Posterior cingulate gyrus (tissue), 11 donors: ENCODE data around the gene CDK6.
"Not testable (repeated sequence)": the region's sequence is repeated elsewhere in the genome, so short reads cannot be mapped to it uniquely, and the experiment has no call there.

Experiments
- DNase-seq, 10 donors: peaks; one replicate each; pipeline versions ENCODE4 v3.0.0 to v3.0.0-alpha.2; 2020 to 2021; ENCODE audit warnings: mixed read lengths in 3 of 10
- intact Hi-C: fragments of 100-400 bp; cut with DNase I; formaldehyde crosslinking; loops from one replicate; pipeline ENCODE4 v1.15.1; 2023

Gene CDK6

GRCh38 chr7:92614660-92615174 lies 221.7 kb downstream of the CDK6 start:
- intact Hi-C loops: no loop called here
- peak in 9 of 10 donors; percentile 20 to 94 (median 62) for DNase-seq

- DNase-seq: no peak
- intact Hi-C loops: no loop called here
These were observed 222.7 kb downstream of the CDK6 start for GRCh38 chr7:92613720-92614119.

- no peak for DNase-seq
- intact Hi-C loops: no loop called here
These were observed 223.2 kb downstream of the CDK6 start for GRCh38 chr7:92613214-92613613.

DNA sequence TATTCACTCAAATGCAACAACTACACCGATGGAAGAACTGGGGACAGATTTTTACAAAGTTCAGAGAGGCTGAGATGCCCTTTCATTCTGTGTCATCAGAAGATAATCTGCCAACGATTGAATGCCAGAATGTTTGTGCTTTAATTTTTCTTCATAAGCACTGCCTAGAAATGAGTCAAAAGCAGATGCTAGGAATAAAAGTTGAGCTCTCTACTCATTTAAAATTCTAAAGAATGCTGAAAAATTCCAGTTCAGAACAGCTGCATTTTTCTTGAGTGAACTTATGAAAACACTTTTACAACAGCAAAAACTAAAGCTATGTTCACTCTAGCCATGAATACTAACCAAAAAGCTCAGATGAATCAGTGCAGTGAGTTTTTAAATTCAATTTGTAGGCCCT lies 223.9 kb downstream of the CDK6 start:
- intact Hi-C loops: no loop called here
- DNase-seq: no peak

DNA sequence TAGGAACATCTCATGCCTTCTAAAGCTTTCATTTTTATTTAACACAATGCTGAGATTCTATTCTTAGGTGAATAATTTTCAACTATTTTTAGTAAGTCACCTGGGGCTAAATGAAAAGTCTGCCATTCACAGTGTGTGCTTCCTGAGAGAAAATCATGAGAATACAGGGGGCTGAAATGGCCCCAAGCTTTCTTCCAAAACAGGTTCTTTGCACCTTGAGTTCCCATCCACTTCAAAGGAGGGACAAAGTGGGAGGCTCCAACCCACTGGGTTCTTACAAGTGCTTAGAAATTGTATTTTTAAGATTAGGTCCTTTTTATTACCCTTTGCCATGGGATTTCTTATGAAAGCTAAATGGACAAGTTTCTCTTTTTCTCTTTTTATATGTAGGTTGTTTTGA lies 224.6 kb downstream of the CDK6 start:
- DNase-seq: no peak
- intact Hi-C loops: no loop called here

DNA sequence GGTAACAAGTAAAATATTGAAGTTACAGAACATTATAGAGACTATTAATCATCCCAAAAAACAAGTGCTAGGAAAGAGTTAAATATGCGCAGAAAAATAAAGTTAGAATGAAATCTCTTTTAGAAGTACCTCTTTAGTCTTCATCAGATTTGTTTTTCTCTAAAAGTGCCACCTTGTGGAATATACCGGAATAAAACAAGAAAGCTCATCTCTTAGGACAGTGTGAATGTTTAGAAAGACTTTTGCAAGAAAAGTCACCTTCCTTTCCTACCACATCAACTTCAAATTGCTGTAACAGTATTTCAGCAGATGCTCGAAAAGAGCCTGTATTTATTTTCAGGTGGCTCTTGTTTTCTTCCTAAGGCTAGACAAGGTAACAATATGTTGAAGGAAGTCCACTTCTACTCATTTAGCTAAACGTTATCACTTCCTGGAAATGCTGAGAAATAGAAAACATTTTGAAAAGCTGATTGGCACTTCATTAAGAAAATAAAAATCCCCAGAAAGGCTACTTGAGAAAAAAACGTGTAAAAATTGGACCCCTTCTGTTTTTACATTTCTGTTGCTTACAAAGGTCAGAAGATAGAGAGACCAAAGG lies 226.4 kb downstream of the CDK6 start:
- intact Hi-C loops: no loop called here
- DNase-seq: no peak

DNA sequence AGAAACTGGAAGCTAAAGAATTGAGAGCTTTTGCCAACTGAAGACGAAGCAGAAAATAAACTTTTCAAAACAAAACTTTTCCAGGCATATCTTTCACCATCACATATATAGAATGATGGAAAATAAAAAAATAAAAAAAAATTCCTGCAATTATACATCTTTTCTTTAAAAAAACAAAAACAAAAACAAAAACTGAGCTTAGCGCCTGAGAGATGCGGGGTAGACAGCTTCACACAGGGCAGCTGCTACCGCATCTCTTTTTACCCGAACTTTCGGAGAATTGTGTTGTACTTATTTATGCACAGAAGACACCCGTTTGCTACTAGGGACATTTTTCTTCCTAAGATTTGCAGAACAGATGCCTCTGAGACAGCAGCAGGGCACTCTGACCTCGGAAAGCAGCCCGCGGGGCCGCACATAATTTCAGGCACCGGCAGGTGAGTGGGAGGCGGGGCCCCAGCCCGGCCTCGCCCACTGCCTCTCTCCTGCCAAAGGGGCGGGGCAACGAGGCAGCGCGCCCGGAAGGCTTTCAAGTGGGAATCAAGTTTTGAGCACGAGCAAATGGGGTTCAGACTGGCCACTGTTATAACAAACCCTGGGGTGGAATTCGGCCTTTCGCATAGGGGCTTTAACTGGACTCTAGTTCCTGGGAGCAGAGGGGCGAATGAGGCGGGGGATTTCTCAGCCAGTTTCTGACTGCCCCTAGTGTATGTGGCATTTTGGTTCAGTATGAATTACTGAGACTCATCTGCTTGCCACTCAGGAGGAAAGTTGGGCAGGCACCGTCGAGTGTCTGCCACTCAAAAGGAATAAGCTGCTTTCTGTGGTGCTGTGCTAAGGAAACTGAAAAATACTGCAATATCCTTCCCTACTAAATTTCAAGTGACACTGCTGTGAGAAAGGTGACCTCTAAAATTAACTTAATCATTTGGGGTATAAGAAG lies 227.7 kb downstream of the CDK6 start:
- intact Hi-C loops: no loop called here
- peak in 7 of 10 donors; percentile 16 to 87 (median 58) for DNase-seq

DNA sequence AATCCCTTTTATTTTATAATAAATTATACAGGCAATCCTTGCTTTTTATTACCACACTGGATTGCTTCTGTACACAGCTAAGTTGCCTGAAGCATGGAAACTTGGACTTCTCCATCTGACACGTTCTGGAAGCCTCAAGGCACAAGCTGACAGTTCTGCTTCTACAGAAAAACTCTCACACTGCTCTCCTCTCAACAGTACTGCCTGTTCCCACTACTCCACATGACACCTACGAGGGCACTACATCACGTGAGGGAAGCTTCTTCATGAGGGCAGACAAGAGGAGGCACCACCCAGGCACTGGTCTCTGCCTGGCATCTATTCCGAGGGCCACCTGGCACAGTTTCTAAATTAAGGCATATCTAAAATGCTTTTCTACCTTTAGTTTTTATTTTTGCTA lies 229.4 kb downstream of the CDK6 start:
- intact Hi-C loops: no loop called here
- no peak for DNase-seq

GRCh38 chr7:92604517-92604916 lies 231.9 kb downstream of the CDK6 start:
- DNase-seq, intact Hi-C loops: not testable (repeated sequence)

DNA sequence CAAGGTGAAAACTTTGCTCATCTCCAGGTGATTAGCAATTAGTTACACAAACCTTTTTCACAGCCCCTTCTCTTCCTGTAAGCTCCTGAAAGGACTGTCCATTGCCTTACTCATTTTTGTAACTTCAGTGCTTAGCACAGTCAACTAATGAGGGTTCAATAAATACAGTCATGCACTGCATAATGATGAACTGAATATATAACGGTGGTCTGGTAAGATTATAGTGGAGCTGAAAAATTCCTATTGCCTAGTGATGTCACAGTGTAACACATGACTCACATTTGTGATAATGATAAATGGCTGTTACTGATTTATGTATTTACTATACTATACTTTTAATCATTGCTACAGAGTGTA lies 233.3 kb downstream of the CDK6 start:
- intact Hi-C loops: no loop called here
- DNase-seq: no peak

- intact Hi-C loops: no loop called here
- no peak for DNase-seq
These were observed 233.9 kb downstream of the CDK6 start for GRCh38 chr7:92602352-92603088.

- intact Hi-C loops: loop anchor here (10.0 kb wide), 1 partner anchor 456 kb away; no protein-coding TSS in a partner anchor
- DNase-seq: no peak
These were observed 237.9 kb downstream of the CDK6 start for GRCh38 chr7:92598310-92598981.

- intact Hi-C loops: loop anchor here (10.0 kb wide), 1 partner anchor 460 kb away; no protein-coding TSS in a partner anchor
- no peak for DNase-seq
These were observed 241.1 kb downstream of the CDK6 start for GRCh38 chr7:92595281-92595680.

- intact Hi-C loops: loop anchor here (10.0 kb wide), 1 partner anchor 460 kb away; no protein-coding TSS in a partner anchor
- DNase-seq: no peak
These were observed 241.6 kb downstream of the CDK6 start for GRCh38 chr7:92594746-92595145.

DNA sequence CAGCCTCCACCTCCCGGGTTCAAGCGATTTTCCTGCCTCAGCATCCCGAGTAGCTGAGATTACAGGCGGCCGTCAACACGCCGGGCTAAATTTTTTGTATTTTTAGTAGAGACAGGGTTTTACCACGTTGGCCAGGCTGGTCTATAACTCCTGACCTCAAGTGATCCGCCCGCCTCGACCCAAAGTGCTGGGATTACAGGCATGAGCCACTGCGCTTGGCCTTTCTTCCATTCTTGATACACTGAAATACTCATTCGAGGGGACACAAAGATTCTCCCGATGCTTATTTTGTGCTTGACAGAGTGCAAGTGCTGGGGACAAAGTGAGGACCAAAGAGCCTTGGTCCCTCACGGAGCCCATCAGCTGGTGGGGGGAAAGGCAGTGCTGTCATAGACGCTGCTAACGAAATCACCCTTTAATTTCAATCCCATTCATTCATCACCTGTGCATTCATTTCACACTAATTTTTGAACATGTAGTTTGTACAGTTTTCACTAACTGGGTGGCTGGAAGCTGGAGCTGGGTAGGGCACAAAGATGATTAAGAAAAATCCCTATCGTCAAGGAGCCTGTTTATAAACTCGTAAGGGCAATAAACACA lies 245.6 kb downstream of the CDK6 start:
- intact Hi-C loops: loop anchor here (2.0 to 10.0 kb wide), 2 partner anchors 62 to 464 kb away; partner anchors contain the start of genes PEX1 and RBM48
- DNase-seq: peak in 2 of 10 donors; percentile 67 to 73

GRCh38 chr7:92589056-92589455 lies 247.3 kb downstream of the CDK6 start:
- intact Hi-C loops: no loop called here
- DNase-seq: no peak

DNA sequence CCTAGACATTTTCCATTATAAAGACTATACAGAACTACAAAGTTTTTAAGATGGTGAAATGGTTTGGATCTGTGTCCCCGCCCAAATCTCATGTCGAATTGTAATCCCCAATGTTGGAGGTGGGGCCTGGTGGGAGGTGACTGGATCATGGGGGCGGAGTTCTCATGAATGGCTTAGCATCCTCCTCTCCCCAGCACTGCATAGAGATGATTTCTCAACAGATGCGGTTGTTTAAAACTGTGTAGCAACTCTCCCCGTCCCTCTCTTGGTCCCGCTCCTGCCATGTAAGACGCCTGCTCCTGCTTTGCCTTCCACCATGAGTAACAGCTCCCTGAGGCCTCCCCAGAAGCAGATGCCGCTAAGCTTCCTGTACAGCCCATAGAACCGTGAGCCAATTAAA lies 247.8 kb downstream of the CDK6 start:
- DNase-seq: no peak
- intact Hi-C loops: no loop called here

- intact Hi-C loops: no loop called here
- no peak for DNase-seq
These were observed 249.5 kb downstream of the CDK6 start for GRCh38 chr7:92586841-92587240.

DNA sequence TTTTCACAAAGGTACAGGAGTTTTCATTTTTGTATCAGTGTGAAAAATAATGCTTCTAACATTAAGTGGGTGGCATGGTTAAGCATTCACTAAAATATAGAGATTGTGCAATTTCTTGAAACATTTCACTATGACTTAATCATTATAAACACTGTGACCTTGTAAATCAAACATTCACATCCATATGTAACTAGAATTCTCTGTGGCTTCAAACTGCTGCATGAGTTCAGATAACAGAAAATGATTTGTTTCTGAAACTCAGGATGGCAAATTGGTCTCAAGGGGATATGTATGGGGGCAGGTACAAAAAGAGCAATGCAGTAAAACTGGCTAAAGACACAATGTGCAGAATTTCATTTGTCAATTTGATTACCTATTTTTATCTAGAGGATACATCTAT lies 250.0 kb downstream of the CDK6 start:
- DNase-seq: no peak
- intact Hi-C loops: no loop called here

GRCh38 chr7:92584953-92585352 lies 251.4 kb downstream of the CDK6 start:
- intact Hi-C loops: no loop called here

More at GRCh38 chr7:92584953-92585352, 251.4 kb downstream of the CDK6 start:
- DNase-seq: no peak
